H1 (cell line): Measurements from ENCODE around the gene SCAND1. TPM values are rescaled to one million over a fixed set of nuclear protein-coding genes. Genes with fewer than 3 reads are reported as not detected.

ENCODE experiments used
- CTCF ChIA-PET: fragments of 300-600 bp; sonication (Branson Sonifier 250); formaldehyde crosslinking; loops from one replicate; lab custom pipeline; 2021; ENCODE audit not compliant: partially characterized antibody; lab: Charles Lee
- POLR2A ChIA-PET: fragments of 300-600 bp; sonication (Branson Sonifier 250); formaldehyde crosslinking; loops from one replicate; lab custom pipeline; 2021; ENCODE audit warnings: inconsistent platforms; ENCODE audit not compliant: partially characterized antibody; lab: Charles Lee
- DNase-seq, 2 experiments: peaks; one replicate each; pipeline versions ENCODE4 v3.0.0 to v3.0.0-alpha.2; 2010 to 2022; ENCODE audit warnings: low spot score in 2 of 2, low read depth in 1 of 2, mixed read lengths in 1 of 2
- FAIRE-seq: peaks from 2 replicates; lab custom pipeline; 2011; peaks lifted over from hg19 to GRCh38; lab: Jason Lieb, UNC
- H2AFZ ChIP-seq: 2 replicates; pipeline ENCODE4 v1.8.1; 2012; ENCODE audit warnings: low read length, inconsistent platforms
- H2AK5ac ChIP-seq: 2 replicates; pipeline ENCODE4 v1.6.1; 2013; ENCODE audit warnings: low read depth, low read length
- H2BK120ac ChIP-seq: replicated peaks from 2 replicates; pipeline ENCODE3; 2013; ENCODE audit warnings: low read depth, low read length, inconsistent platforms
- H2BK12ac ChIP-seq: 2 replicates; pipeline ENCODE4 v1.6.1; 2013; ENCODE audit warnings: low read depth, low read length
- H2BK15ac ChIP-seq: 2 replicates; pipeline ENCODE4 v1.6.1; 2013; ENCODE audit warnings: low read length
- H2BK20ac ChIP-seq: 2 replicates; pipeline ENCODE4 v1.6.1; 2013; ENCODE audit warnings: low read length
- H2BK5ac ChIP-seq: 2 replicates; pipeline ENCODE4 v1.6.1; 2013; ENCODE audit warnings: low read depth, low read length
- H3K14ac ChIP-seq: 2 replicates; pipeline ENCODE4 v1.6.1; 2013; ENCODE audit warnings: inconsistent platforms; ENCODE audit not compliant: insufficient read length
- H3K18ac ChIP-seq: 2 replicates; pipeline ENCODE4 v1.6.1; 2013; ENCODE audit warnings: low read length; ENCODE audit errors: extremely low read depth
- H3K23ac ChIP-seq: 2 replicates; pipeline ENCODE4 v1.6.1; 2013; ENCODE audit warnings: inconsistent platforms; ENCODE audit not compliant: insufficient read length
- H3K23me2 ChIP-seq: 2 replicates; pipeline ENCODE4 v1.6.1; 2013; ENCODE audit warnings: low read depth, low read length
- H3K27ac ChIP-seq: 2 replicates; pipeline ENCODE4 v1.6.1; 2011; ENCODE audit warnings: low read depth, low read length, inconsistent platforms
- H3K27me3 ChIP-seq, 4 experiments: replicated peaks in 1 of 4; 1 replicate in 1 of 4; 2 replicates in 3 of 4; pipeline versions ENCODE4 v1.6.1 to v1.8.1; 2011 to 2013; ENCODE audit warnings: low read length in 3 of 4, mild to moderate bottlenecking in 3 of 4, inconsistent platforms in 2 of 4, mixed read lengths in 2 of 4, moderate library complexity in 1 of 4; ENCODE audit not compliant: control insufficient read depth in 3 of 4, insufficient read depth in 3 of 4; ENCODE audit errors: extremely low read depth in 1 of 4
- H3K36me3 ChIP-seq, 4 experiments: 2 replicates each; pipeline versions ENCODE4 v1.6.1 to v1.8.1; 2011 to 2013; ENCODE audit warnings: mild to moderate bottlenecking in 4 of 4, low read length in 3 of 4, moderate library complexity in 2 of 4, control low read depth in 1 of 4, inconsistent platforms in 1 of 4; ENCODE audit not compliant: insufficient read depth in 4 of 4, control insufficient read depth in 2 of 4
- H3K4ac ChIP-seq: replicated peaks from 2 replicates; pipeline ENCODE3; 2013; ENCODE audit warnings: low read length, low read depth, mixed read lengths, inconsistent platforms; ENCODE audit not compliant: insufficient read length
- H3K4me1 ChIP-seq, 4 experiments: replicated peaks in 1 of 4; 1 replicate in 1 of 4; 2 replicates in 3 of 4; pipeline versions ENCODE4 v1.6.1 to v1.8.1; 2011 to 2013; ENCODE audit warnings: low read length in 3 of 4, inconsistent platforms in 2 of 4, mixed read lengths in 1 of 4; ENCODE audit not compliant: insufficient read depth in 4 of 4, control insufficient read depth in 3 of 4
- H3K4me2 ChIP-seq, 2 experiments: 2 replicates each; pipeline versions ENCODE4 v1.6.1 to v1.8.1; 2011 to 2013; ENCODE audit warnings: low read depth in 2 of 2, low read length in 2 of 2, control low read depth in 1 of 2, inconsistent platforms in 1 of 2, mild to moderate bottlenecking in 1 of 2; ENCODE audit not compliant: insufficient read depth in 1 of 2
- H3K4me3 ChIP-seq, 4 experiments: fragments of 200-600, 300-600 bp in 1 of 4; sonication (generic), shearing (Covaris generic), sonication (Bioruptor Twin) in 1 of 4; 2 replicates each; pipeline versions ENCODE4 v1.5.1 to v1.8.1; 2011 to 2016; ENCODE audit warnings: low read length in 4 of 4, low read depth in 3 of 4, control low read depth in 2 of 4, inconsistent platforms in 2 of 4, mild to moderate bottlenecking in 2 of 4, mixed read lengths in 1 of 4, moderate library complexity in 1 of 4; ENCODE audit not compliant: insufficient read depth in 2 of 4; ENCODE audit errors: extremely low read depth in 1 of 4
- H3K56ac ChIP-seq: replicated peaks from 2 replicates; pipeline ENCODE3; 2013; ENCODE audit warnings: low read depth, mild to moderate bottlenecking, mixed read lengths, low read length, inconsistent platforms; ENCODE audit not compliant: insufficient read length
- H3K79me1 ChIP-seq: 2 replicates; pipeline ENCODE4 v1.6.1; 2013; ENCODE audit warnings: low read depth, low read length, control low read depth
- H3K79me2 ChIP-seq, 2 experiments: 2 replicates each; pipeline versions ENCODE4 v1.6.1 to v1.8.1; 2012 to 2013; ENCODE audit warnings: low read length in 2 of 2, mild to moderate bottlenecking in 2 of 2, inconsistent platforms in 1 of 2; ENCODE audit not compliant: insufficient read depth in 2 of 2, control insufficient read depth in 1 of 2
- H3K9ac ChIP-seq, 4 experiments: replicated peaks in 1 of 4; 1 replicate in 1 of 4; 2 replicates in 3 of 4; pipeline versions ENCODE4 v1.6.1 to v1.8.1; 2011 to 2013; ENCODE audit warnings: low read depth in 3 of 4, low read length in 3 of 4, control low read depth in 2 of 4, mild to moderate bottlenecking in 2 of 4, moderate library complexity in 2 of 4, inconsistent platforms in 1 of 4; ENCODE audit errors: extremely low read depth in 1 of 4
- H3K9me3 ChIP-seq, 2 experiments: 2 replicates each; pipeline versions ENCODE4 v1.6.1 to v1.8.1; 2012 to 2013; ENCODE audit warnings: mild to moderate bottlenecking in 2 of 2, moderate library complexity in 2 of 2, control low read depth in 1 of 2, inconsistent platforms in 1 of 2, low read depth in 1 of 2, low read length in 1 of 2, mixed read lengths in 1 of 2; ENCODE audit not compliant: insufficient read depth in 2 of 2
- H4K20me1 ChIP-seq, 2 experiments: replicated peaks in 1 of 2; 2 replicates each; pipeline versions ENCODE3 to v1.8.1; 2011 to 2013; ENCODE audit warnings: inconsistent platforms in 2 of 2, low read length in 2 of 2, mild to moderate bottlenecking in 1 of 2; ENCODE audit not compliant: insufficient read depth in 2 of 2, control insufficient read depth in 1 of 2
- H4K5ac ChIP-seq: 2 replicates; pipeline ENCODE4 v1.6.1; 2013; ENCODE audit warnings: low read length, low read depth, mixed read lengths, inconsistent platforms; ENCODE audit not compliant: insufficient read length
- H4K8ac ChIP-seq: 2 replicates; pipeline ENCODE4 v1.8.0; 2013; ENCODE audit warnings: mild to moderate bottlenecking, moderate library complexity, low read length, inconsistent platforms; ENCODE audit not compliant: insufficient read depth; ENCODE audit errors: extremely low read depth
- H4K91ac ChIP-seq: replicated peaks from 2 replicates; pipeline ENCODE3; 2013; ENCODE audit warnings: low read length, mixed read lengths, inconsistent platforms; ENCODE audit not compliant: insufficient read length
- JUND ChIP-seq: IDR thresholded peaks from 2 replicates; pipeline ENCODE4 v1.6.1; 2011; ENCODE audit warnings: mild to moderate bottlenecking, improper control_type of control experiment, low read length
- WGBS, 2 experiments: shearing (Covaris generic) in 1 of 2; methylation state at CpG; one replicate each; pipeline versions ENCODE4 v1.1.6 to v1.1.7; 2013 to 2015; ENCODE audit warnings: low lambda C conversion rate in 2 of 2, mixed read lengths in 2 of 2, inconsistent platforms in 1 of 2, low coverage in 1 of 2, missing lambda C conversion rate in 1 of 2; ENCODE audit not compliant: insufficient replicate concordance in 2 of 2, insufficient coverage in 1 of 2, insufficient read length in 1 of 2; ENCODE audit errors: extremely low coverage in 1 of 2, missing lambda C conversion rate in 1 of 2; 5-methylcytosine and 5-hydroxymethylcytosine counted together
- polyA plus RNA-seq, 7 experiments: library from polyadenylated mRNA; depleted of rRNA in 3 of 7; stranded (reverse) in 5 of 7; unstranded in 2 of 7; fragments of >200 nt in 5 of 7; fragments of 200-250 nt in 2 of 7; gene quantifications; 1 replicate in 5 of 7; 2 replicates in 1 of 7; 4 replicates in 1 of 7; pipeline versions ENCODE4 v1.2.1 to v1.2.3, GENCODE V29; 2011 to 2013; ENCODE audit warnings: missing spikeins in 2 of 7, mixed read lengths in 2 of 7
- total RNA-seq: library from RNA; stranded (reverse); fragmentation: NEBNext Ultra II Directional; extraction: Animal tissue kit (Norgen Biotek cat#: 25700); gene quantifications from 2 replicates; pipeline ENCODE4 v1.2.1, GENCODE V29; 2021

The SCAND1 gene
- total and polyA plus RNA-seq, 2 of the 8 experiments (the other 6 are each of a cell fraction or from before 2014, with no cell fraction given): 73.1 to 83.7 TPM

DNA sequence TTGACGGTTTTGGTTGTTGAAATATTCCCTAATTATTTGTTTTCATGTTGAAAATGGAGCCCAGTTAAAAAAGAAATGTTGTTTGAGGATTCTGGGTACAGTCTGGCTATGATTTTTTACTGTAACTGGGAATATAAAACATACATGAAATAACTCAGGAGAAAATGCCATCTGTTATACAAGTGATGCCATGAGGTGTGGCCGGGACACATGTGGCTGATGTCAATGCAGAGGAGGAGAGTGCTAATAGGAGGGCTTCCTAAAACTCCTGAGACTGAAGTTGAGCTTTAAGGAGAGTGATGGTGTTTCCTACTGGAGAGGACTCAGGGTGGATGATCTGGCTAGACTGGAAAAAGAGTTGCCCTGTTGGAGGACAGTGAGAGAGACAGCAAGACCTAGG is 12.7 kb downstream of the SCAND1 start:
- Histone ChIP-seq H2BK120ac (no peak overlapping the region), H4K91ac (no peak overlapping the region), H3K18ac (no peak overlapping the region), H3K23ac (no peak overlapping the region), H3K36me3 (peaks cover 13 to 48% (median 14%) of the 10 kb centered on the region in 4 experiments), H3K56ac (no peak overlapping the region), H2AK5ac (no peak overlapping the region), H2BK15ac (no peak overlapping the region), H4K20me1 (no peaks in the 10 kb centered on the region), H3K4me3 (no peak overlapping the region), H3K4me1 (peaks cover 0 to 8% (median 4%) of the 10 kb centered on the region in 4 experiments; a peak in 2 of 7 replicates), H4K5ac (no peak overlapping the region), H2AFZ (no peak overlapping the region), H3K9me3 (no peaks in the 10 kb centered on the region), H2BK12ac (no peak overlapping the region), H3K4me2 (no peak overlapping the region), H3K27me3 (no peaks in the 10 kb centered on the region; a peak in 1 of 7 replicates), H3K14ac (no peak overlapping the region), H2BK5ac (no peak overlapping the region), H3K79me2 (no peaks in the 10 kb centered on the region), H3K79me1 (peaks cover 2% of the 10 kb centered on the region; the same call in 1 of the 2 replicates), H3K9ac (no peak overlapping the region), H3K23me2 (no peaks in the 10 kb centered on the region), H3K4ac (no peak overlapping the region), H2BK20ac (no peak overlapping the region), H4K8ac (no peak overlapping the region), H3K27ac (no peak overlapping the region)
- ChIA-PET CTCF (interaction anchor here (0.6 to 4.5 kb wide), 4 partner anchors 7 to 387 kb away, joined by 3 to 26 read pairs (median 5); partner anchors contain the start of gene SCAND1), POLR2A (interaction anchor here (1.7 kb wide), 1 partner anchor 12 kb away, joined by 5 read pairs; no protein-coding TSS in a partner anchor)
- FAIRE-seq (no peak), DNase-seq (no peak)
- WGBS, 2 experiments: 98% methylated on average over 2 of the region's 2 CpGs; no CpG with 5 or more reads in 1 of the 2 experiments
- TF ChIP-seq JUND: no peak
